Endothelial cell of umbilical vein (primary cell): ENCODE data around the gene CEP85L.

Experiments used
- JUN ChIP-seq: IDR thresholded peaks from 2 replicates; pipeline ENCODE4 v1.6.1; 2011; ENCODE audit warnings: borderline replicate concordance, low read depth; ENCODE audit not compliant: insufficient read length, insufficient read depth
- POLR2A ChIP-seq: IDR thresholded peaks from 2 replicates; pipeline ENCODE4 v1.6.1; 2012; ENCODE audit warnings: low read depth, mild to moderate bottlenecking, control low read depth, low read length

DNA sequence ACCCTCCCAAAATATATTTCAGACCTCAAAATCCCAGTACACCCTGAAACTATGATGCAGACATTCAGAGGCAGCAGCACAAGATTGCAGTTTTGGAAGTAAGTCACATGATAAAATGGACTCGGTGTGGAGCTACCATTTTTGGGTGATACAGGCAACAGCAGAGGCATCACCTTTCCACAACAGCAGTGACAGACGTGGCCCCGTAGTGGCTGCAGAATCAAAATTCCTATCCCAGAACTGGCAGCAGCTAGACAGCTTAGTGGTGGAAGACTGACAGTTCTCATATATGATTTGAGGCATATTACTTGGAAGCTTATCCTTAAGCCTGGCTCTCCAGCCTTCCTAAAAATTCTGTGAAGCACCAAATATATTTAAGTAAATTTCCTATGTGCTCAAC lies 83.4 kb downstream of the CEP85L start:
- TF ChIP-seq JUN (no peak), POLR2A (no peak)
